DND-41 (cell line): ENCODE results near the gene SLC25A36.

Source experiments
- EZH2 ChIP-seq: IDR thresholded peaks from 3 replicates; pipeline ENCODE4 v1.6.1; 2012; ENCODE audit warnings: borderline replicate concordance, low read depth, mild to moderate bottlenecking, moderate library complexity, low read length, inconsistent platforms; ENCODE audit not compliant: severe bottlenecking
- TF ChIP-seq, protein P1 (sequence below): IDR thresholded peaks from 2 replicates; pipeline ENCODE4 v1.5.1; 2012; ENCODE audit warnings: borderline replicate concordance, low read length, moderate library complexity, mild to moderate bottlenecking; ENCODE audit not compliant: poor library complexity, severe bottlenecking; ENCODE audit errors: extremely low read depth

DNA sequence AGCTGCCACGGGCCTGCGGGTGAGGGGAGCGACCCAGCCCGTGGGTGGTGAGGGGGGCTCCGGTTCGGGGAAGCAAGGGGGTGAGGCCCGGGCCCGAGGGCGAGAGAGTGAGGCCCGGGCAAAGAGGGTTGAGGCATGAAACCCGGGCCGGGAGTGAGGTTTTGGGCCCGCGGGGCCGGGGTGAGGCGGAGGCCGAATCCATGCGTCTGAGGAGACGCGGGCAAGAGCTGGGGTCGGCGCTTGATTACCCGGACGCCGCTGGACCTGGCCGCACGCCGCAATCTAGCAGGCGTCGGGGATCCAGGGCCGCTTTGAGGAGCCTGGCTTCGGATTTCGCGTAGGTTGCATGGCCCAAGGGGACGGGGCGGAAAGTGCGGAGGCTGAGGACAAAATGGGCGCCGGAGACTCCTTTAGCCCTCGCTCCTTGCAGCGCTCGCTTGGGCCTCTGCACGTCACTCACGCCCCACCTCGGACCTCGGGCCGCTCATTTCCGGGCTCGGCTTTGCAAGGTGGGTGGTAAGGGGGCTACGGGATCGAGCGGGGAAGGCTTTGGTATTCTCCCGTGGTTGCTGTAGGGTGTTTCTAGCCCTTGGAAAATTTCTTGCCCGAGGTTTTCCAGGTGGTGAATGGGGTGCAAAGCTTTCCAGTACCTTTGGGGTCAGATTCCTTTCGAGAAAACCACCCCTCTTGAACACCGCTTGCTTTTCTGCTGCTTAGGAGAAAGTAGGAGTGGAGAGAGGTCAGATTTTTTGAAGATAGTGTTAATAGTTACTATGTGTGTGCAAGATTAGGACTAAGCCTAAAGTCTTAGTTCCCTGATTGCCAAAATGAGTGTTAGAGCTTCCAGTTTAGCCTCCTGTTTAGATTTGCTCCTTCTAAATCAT lies 827 bp downstream of the SLC25A36 start:
- TF ChIP-seq, protein P1, sequence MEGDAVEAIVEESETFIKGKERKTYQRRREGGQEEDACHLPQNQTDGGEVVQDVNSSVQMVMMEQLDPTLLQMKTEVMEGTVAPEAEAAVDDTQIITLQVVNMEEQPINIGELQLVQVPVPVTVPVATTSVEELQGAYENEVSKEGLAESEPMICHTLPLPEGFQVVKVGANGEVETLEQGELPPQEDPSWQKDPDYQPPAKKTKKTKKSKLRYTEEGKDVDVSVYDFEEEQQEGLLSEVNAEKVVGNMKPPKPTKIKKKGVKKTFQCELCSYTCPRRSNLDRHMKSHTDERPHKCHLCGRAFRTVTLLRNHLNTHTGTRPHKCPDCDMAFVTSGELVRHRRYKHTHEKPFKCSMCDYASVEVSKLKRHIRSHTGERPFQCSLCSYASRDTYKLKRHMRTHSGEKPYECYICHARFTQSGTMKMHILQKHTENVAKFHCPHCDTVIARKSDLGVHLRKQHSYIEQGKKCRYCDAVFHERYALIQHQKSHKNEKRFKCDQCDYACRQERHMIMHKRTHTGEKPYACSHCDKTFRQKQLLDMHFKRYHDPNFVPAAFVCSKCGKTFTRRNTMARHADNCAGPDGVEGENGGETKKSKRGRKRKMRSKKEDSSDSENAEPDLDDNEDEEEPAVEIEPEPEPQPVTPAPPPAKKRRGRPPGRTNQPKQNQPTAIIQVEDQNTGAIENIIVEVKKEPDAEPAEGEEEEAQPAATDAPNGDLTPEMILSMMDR = no peak
- TF ChIP-seq EZH2 = no peak
